Stimulated activated CD4-positive, alpha-beta T cell treated with anti-CD3 and anti-CD28 coated beads, Interleukin-15, amount 100 ng/mL, for 1 hour (primary cell): ENCODE data around the gene SPRING1.
"Not testable (repeated sequence)": the region's sequence is repeated elsewhere in the genome, so short reads cannot be mapped to it uniquely, and the experiment has no call there.

Experiments
- DNase-seq, 2 donors: peaks; one replicate each; pipeline ENCODE4 v3.0.0-alpha.2; 2020; ENCODE audit warnings: low read depth in 1 of 2, low spot score in 1 of 2

SPRING1 gene

DNA sequence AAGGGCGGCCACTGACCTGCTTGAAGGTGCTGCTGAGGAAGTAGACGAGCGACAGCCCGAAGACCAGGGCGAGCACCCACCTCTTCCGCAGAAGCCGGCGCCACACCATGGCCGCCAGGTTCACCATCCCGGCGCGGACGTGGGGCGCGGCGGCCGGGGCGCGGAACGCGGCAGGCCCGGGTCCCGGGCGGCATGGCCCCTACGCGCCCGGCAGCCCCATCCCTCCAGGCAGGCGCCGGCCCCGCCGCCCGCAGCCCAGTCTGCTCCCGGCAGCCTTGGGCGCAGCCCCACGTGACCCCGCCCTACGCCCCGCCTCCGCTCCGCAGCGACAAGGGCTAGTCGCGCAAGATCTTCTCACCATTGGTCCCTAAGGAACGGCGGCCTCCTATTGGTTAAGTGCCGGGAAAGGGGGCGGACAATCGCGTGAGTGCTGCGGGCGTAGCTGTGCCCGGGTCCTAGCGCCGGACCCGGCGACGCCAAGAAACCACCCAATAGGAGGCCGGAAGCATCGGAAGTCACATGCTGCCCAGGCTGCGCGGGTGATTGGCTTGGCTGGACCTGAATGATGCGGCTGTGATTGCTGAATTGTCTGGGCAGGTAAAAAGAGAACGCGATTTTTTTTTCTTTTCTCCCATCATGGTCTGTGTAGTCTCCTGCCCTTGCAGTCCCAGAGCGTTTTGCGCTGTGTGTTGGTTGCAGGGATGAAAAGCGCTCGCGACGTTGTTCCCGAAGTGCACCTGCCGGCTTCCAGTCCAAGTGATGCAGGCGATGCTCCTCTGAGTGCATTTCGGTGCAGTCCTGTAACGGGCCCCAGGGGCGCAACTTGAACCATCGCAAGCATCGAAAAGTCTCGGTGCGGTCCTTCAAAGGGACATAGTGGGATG is at the start of gene SPRING1, which contains the start of gene RNFT2:
TSS of gene SPRING1 (minus strand) at position 296 of the 884 bp plus-strand sequence. CDS start at position 127, 169 bp downstream.
TSS of gene RNFT2 (plus strand) at position 542 of the 884 bp plus-strand sequence. CDS start 2,183 bp downstream, outside the sequence.
- peak; percentile 96 to 97 for DNase-seq

DNA sequence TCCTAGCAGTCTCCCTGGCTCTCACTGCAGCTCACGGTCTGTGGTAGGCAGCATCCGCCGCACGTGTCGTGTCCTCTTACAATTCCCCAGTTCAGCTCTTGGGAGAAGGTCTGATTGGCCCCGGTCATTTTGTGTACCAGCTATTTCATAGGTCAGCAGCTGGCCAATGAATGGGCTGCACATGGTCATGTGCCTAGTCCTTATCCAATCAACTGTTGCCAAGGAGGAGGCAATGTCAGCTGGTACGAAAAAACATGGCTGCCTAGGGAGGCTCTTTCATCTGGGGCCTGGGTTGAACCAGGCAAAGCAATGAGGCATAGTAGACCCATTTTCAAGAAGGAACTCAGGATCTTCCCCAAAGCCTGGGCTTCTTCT is 46.4 kb upstream of the SPRING1 start:
- no peak for DNase-seq

DNA sequence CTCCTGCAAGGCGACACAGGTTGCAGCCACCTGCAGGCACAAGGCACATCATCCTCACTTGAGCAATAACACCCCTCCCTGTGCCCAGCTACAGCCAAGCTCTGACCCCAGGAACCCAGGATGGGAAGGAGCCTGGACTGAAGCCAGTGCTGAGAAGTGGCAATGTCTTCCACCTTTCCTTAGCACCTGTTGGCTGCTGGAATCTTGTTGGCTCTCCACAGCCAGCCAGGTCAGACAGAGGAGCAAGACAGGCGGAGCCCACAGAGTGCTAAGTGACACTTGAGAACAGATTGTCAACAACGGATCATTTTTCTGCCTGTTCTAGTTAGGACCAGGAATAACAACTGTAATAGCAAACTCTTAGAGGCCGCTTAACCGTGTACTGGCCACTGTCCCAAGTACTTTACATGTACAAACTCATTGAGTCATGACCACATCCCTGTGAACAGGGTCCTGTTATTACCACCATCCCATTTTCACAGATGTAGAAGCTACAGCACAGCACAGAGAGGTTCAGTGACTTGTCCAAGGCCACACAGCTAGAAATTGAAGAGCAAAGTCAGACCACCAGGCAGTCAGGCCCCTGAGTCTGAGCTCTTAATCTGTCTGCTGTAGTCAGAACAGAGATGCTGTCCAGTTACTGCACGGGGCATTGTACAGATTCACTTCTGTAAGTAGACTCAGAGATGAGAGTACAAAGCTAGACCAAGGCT is 45.8 kb upstream of the SPRING1 start:
- DNase-seq: no peak

DNA sequence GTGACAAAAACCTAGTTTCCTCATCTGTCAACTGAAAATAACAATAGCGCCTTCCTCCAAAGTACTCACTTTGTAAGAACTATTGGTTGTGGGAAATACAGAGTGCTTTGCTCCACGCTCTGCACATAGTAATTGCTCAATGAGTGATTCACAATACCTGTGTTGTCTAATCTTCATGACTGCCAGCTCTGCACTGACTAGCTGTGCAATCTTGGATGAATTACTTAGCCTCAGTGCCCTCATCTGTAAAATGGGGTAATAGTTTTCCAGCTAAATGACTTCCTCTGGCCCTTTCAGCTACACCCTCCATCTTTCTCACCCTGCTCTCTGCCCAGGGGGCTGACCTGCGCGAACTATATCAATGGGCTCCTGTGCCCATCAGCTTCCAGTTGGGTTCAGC is 43.1 kb upstream of the SPRING1 start:
- no peak for DNase-seq

DNA sequence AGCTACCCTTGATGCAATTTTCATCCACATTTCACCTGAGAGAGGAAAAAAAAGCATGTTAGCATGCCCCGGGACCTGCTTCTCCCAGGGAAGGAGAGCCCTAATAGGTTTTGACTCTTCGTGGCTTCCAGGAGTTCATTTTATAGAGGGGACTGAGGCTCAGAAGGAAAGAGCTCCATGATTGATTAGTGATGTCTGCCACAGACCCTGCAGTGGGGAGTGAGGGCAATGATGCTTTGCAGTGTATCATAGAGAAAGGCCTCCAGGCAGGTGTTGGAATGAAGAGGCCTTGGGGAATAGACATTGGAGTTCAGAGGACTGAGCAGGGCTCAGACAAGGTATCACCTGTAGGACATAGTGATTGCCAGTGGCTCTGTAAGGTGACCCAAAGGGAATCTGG is 41.7 kb upstream of the SPRING1 start:
- DNase-seq: no peak

DNA sequence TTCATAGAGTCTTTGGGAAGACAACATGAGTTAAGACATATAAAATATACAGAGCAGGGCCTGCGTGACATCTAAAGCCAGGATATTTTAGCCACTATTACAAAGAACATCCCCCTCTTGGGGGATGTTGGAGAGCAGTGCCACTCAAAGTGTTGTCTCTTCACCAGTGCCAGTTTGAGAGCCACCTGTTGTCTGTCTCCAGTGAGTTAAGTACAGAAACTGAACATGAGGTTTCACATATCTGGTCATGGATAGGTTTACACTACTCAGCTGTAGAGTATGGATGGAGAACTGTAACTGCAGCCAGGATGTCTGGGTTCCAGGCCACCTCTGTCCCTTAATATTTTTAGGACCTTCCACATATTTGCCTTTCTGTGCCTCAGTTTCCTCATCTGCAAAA is 39.4 kb upstream of the SPRING1 start:
- no peak for DNase-seq

GRCh38 chr12:116774020-116774419 is 36.2 kb upstream of the SPRING1 start:
- no peak for DNase-seq

GRCh38 chr12:116773276-116773731 is 35.4 kb upstream of the SPRING1 start:
- DNase-seq: no peak

GRCh38 chr12:116771651-116772050 is 33.8 kb upstream of the SPRING1 start:
- no peak for DNase-seq

GRCh38 chr12:116766746-116767145 is 28.9 kb upstream of the SPRING1 start:
- DNase-seq: no peak

DNA sequence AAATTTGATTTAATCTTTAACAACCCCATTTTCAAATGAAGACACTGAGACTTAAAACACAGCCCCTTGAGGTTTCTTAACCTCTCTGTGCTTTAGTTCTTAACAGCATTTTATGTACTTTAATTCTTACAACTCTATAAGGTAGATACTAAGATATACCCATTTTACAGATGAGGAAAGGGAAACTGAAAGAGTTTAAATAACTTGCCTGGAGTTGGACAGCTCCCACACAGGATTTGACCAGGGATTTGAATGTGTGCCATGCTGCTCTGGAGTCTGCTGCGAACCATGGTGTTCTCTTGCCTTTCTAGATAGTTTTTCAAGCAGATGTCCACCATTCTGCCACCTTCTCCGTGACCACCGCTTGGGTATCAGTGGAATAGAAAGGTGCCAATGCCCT is 28.4 kb upstream of the SPRING1 start:
- DNase-seq: no peak

GRCh38 chr12:116765271-116765670 is 27.4 kb upstream of the SPRING1 start:
- DNase-seq: no peak

DNA sequence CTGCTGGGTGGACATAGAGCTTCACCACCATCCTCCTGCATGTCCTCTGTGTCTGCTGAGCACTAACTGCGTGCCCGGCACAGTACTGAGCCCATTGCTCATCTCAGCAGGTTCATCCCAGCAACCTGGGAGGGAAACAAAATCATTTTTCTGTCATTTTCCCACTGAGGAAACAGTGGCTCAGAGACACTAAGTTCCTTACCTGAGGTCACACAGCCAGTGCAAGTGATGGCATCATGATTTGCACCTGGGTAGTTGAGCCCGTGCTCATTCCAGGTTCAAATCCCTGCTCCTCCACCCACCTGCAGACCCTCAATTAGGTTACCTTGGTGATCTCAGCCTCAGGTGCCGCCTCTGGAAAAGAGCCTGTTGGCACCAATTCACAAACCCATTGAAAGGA is 23.6 kb upstream of the SPRING1 start:
- DNase-seq: no peak

DNA sequence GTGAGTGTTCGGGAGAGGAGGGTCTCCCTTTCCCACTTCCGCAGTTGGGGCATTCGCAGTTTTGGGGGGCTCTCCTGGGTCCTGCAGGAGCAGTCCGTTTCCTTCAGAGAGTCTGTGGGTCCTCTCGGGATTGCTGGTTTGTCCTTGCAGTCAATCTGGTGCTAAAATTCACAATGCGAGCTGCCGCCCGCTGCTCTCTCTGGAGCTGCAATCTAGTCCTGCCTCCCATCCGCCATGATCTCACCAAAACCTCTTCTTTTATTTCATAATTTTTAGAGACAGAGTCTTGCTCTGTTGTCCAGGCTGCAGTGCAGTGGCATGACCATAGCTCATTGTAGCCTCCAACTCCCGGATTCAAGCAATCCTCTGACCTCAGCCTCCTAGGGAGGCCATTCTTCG is 22.8 kb upstream of the SPRING1 start:
- no peak for DNase-seq

GRCh38 chr12:116759783-116760621 is 22.1 kb upstream of the SPRING1 start:
- DNase-seq: no peak

DNA sequence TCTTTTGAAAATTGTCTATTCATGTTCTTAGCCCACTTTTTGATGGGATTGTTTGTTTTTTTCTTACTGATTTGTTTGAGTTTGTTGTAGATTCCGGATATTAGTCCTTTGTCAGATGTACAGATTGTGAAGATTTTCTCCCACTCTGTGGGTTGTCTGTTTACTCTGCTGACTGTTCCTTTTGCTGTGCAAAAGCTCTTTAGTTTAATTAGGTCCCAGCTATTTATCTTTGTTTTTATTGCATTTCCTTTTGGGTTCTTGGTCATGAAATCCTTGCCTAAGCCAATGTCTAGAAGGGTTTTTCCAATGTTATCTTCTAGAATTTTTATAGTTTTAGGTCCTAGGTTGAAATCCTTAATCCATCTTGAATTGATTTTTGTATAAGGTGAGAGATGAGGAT is 16.9 kb upstream of the SPRING1 start:
- DNase-seq: not testable (repeated sequence)

DNA sequence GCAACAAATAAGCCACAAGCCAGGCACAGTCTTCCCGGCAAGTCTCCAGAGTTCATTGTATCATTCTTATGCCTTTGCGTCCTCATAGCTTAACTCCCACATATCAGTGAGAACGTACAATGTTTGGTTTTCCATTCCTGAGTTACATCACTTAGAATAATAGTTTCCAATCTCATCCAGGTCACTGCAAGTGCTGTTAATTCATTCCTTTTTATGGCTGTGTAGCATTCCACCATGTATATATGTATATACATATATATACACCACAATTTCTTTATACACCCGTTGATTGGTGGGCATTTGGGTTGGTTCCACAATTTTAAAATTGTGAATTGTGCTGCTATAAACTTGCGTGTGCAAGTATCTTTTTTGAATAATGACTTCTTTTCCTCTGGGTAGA is 16.2 kb upstream of the SPRING1 start:
- not testable (repeated sequence) for DNase-seq

- no peak for DNase-seq
These were observed 12.4 kb upstream of the SPRING1 start for GRCh38 chr12:116750298-116750697.

GRCh38 chr12:116749884-116750283 is 12.0 kb upstream of the SPRING1 start:
- no peak for DNase-seq

- no peak for DNase-seq
These were observed 7.7 kb upstream of the SPRING1 start for GRCh38 chr12:116745554-116745953.

- DNase-seq: no peak
These were observed 6.9 kb upstream of the SPRING1 start for GRCh38 chr12:116744766-116745165.
